Transverse colon (tissue), 3 donors: ENCODE results near the gene EZR.

Experiments
- EP300 ChIP-seq: sonication (generic); formaldehyde crosslinking; IDR thresholded peaks from one replicate; pipeline ENCODE4 v1.6.1; 2017; ENCODE audit warnings: antibody characterized with exemption, low read depth
- POLR2A ChIP-seq: fragments of 450-650 bp; IDR thresholded peaks from one replicate; pipeline ENCODE4 v1.6.1; 2016; ENCODE audit warnings: antibody characterized with exemption, mild to moderate bottlenecking, moderate library complexity
- TF ChIP-seq, protein P1 (sequence below), 5 experiments: fragments of 200-600 bp in 3 of 5; fragments of 450-650 bp in 2 of 5; sonication (generic) in 3 of 5; IDR thresholded peaks; 1 replicate in 2 of 5; 2 replicates in 3 of 5; pipeline ENCODE4 v1.5.1; 2016 to 2017; ENCODE audit warnings: antibody characterized with exemption in 5 of 5, inconsistent platforms in 3 of 5, mild to moderate bottlenecking in 2 of 5, moderate library complexity in 1 of 5

DNA sequence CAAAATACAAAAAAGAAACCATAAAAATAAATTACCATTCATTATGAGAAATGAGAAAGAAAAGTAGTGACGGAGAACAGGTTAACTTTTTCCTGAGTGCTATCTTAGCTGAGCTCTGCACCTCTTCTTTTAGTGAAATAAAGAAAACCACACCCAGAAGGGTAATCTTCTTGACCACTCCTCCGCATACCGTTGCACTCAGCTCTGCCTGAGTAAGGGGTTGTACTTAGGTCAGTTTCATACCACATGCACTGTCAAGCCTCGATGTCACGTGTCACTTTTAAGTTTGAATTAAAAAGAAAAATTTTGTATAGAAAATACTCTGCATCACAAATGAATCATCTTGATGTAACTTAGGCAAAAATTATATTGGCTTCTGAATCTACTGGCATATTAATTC lies 2.8 kb downstream of the EZR start:
- TF ChIP-seq, protein P1, sequence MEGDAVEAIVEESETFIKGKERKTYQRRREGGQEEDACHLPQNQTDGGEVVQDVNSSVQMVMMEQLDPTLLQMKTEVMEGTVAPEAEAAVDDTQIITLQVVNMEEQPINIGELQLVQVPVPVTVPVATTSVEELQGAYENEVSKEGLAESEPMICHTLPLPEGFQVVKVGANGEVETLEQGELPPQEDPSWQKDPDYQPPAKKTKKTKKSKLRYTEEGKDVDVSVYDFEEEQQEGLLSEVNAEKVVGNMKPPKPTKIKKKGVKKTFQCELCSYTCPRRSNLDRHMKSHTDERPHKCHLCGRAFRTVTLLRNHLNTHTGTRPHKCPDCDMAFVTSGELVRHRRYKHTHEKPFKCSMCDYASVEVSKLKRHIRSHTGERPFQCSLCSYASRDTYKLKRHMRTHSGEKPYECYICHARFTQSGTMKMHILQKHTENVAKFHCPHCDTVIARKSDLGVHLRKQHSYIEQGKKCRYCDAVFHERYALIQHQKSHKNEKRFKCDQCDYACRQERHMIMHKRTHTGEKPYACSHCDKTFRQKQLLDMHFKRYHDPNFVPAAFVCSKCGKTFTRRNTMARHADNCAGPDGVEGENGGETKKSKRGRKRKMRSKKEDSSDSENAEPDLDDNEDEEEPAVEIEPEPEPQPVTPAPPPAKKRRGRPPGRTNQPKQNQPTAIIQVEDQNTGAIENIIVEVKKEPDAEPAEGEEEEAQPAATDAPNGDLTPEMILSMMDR (IDR thresholded peaks at IDR 0.05): no peak
- TF ChIP-seq EP300 (no peak), POLR2A (peak; percentile 36)
